Panc1 (cell line): ENCODE results near the gene CALM3. TPM values are rescaled to one million over a fixed set of nuclear protein-coding genes. Genes with fewer than 3 reads are reported as not detected.

Experiments used
- ATAC-seq: fragments of 200-7000 bp; cut with Tn5 transposase; 2 replicates; pipeline ENCODE4 v1.9.1; 2020; ENCODE audit warnings: mild to moderate bottlenecking, moderate library complexity
- BruUV-seq: library from RNA; stranded (reverse); fragments of 400-500 nt; replicated peaks from 2 replicates; lab custom pipeline; 2021; lab: Mats Ljungman, UMichigan
- CTCF ChIA-PET: fragments of 300-600 bp; sonication (Branson Sonifier 250); formaldehyde crosslinking; loops from one replicate; lab custom pipeline; 2022; ENCODE audit warnings: antibody characterized with exemption; lab: Charles Lee
- POLR2A ChIA-PET: fragments of 300-600 bp; sonication (Branson Sonifier 250); formaldehyde crosslinking; loops from one replicate; lab custom pipeline; 2022; ENCODE audit warnings: antibody characterized with exemption; lab: Charles Lee
- DNase-seq: peaks from one replicate; pipeline ENCODE4 v3.0.0-alpha.2; 2010; ENCODE audit warnings: low read depth, low spot score
- H3K27ac ChIP-seq: 2 replicates; pipeline ENCODE4 v1.5.1; 2011; ENCODE audit warnings: mild to moderate bottlenecking, low read length, inconsistent platforms
- H3K27me3 ChIP-seq: fragments of 200-500 bp; sonication (Bioruptor generic); 2 replicates; pipeline ENCODE4 v1.6.0; 2014; ENCODE audit warnings: low read length, inconsistent platforms; ENCODE audit not compliant: control insufficient read depth, insufficient read depth
- H3K36me3 ChIP-seq: fragments of 200-500 bp; sonication (Bioruptor generic); 2 replicates; pipeline ENCODE4 v1.5.1; 2014; ENCODE audit warnings: inconsistent platforms, mild to moderate bottlenecking, low read length, moderate library complexity; ENCODE audit not compliant: control insufficient read depth, insufficient read depth
- H3K4me1 ChIP-seq: 2 replicates; pipeline ENCODE4 v1.5.1; 2011; ENCODE audit warnings: inconsistent platforms, mild to moderate bottlenecking, low read length, moderate library complexity; ENCODE audit not compliant: control insufficient read depth, insufficient read depth
- H3K4me3 ChIP-seq, 2 experiments: 2 replicates each; pipeline ENCODE4 v1.5.1; 2011 to 2012; ENCODE audit warnings: low read depth in 2 of 2, low read length in 2 of 2, mild to moderate bottlenecking in 2 of 2, inconsistent platforms in 1 of 2, moderate library complexity in 1 of 2
- H3K9me3 ChIP-seq: fragments of 200-500 bp; sonication (Bioruptor generic); 2 replicates; pipeline ENCODE4 v1.5.1; 2014; ENCODE audit warnings: low read depth, mild to moderate bottlenecking, inconsistent platforms, low read length, moderate library complexity; ENCODE audit not compliant: control insufficient read depth, insufficient read depth
- CTCF ChIP-seq: fragments of 450-650 bp; IDR thresholded peaks from 2 replicates; pipeline ENCODE4 v1.5.1; 2017; ENCODE audit warnings: mild to moderate bottlenecking
- POLR2AphosphoS5 ChIP-seq: IDR thresholded peaks from 2 replicates; pipeline ENCODE4 v1.6.1; 2012; ENCODE audit warnings: mild to moderate bottlenecking, low read depth, low read length, moderate library complexity
- REST ChIP-seq, 2 experiments: IDR thresholded peaks; 2 replicates each; pipeline ENCODE4 v1.6.1; 2011 to 2012; ENCODE audit warnings: low read depth in 2 of 2, control low read depth in 1 of 2, low read length in 1 of 2, mild to moderate bottlenecking in 1 of 2, moderate library complexity in 1 of 2; ENCODE audit not compliant: insufficient read depth in 1 of 2
- SIN3A ChIP-seq: IDR thresholded peaks from 2 replicates; pipeline ENCODE4 v1.6.1; 2012; ENCODE audit warnings: low read depth, mild to moderate bottlenecking, low read length, moderate library complexity, borderline replicate concordance; ENCODE audit not compliant: insufficient read depth
- TCF7L2 ChIP-seq: IDR thresholded peaks from 2 replicates; pipeline ENCODE4 v1.6.1; 2011; ENCODE audit warnings: mild to moderate bottlenecking, low read depth, low read length, inconsistent platforms
- in situ Hi-C: cut with HindIII; loops from 2 replicates; pipeline ENCODE4 v1.10.0; 2016; ENCODE audit warnings: low sequenced_read_pairs, low pct_unique_long_range_greater_than_20kb
- intact Hi-C: fragments of 100-400 bp; cut with micrococcal nuclease; formaldehyde crosslinking; loops from one replicate; pipeline ENCODE4 v1.10.0; 2022; ENCODE audit not compliant: unreplicated experiment
- total RNA-seq: library from RNA; stranded (reverse); gene quantifications from one replicate; pipeline ENCODE4 v1.2.1, GENCODE V29; 2021; ENCODE audit not compliant: unreplicated experiment

The CALM3 gene
- total RNA-seq, 1 experiment from 2014 or later = 212 TPM

- no TSS peak for BruUV-seq
- intact Hi-C loops = no loop called here
- ChIA-PET CTCF (no interaction called here), POLR2A (interaction anchor here (0.6 kb wide), 1 partner anchor 1365 kb away, joined by 6 read pairs; no protein-coding TSS in a partner anchor)
- TF ChIP-seq POLR2AphosphoS5 = no peak
- no peak for TF ChIP-seq REST (IDR thresholded peaks at IDR 0.05; ENCODE audit: insufficient read depth in 1 of 2, low read depth in 2 of 2, low read length in 1 of 2)
- no peak for TF ChIP-seq CTCF
- no peak for TF ChIP-seq TCF7L2
- no peak for TF ChIP-seq SIN3A
- Histone ChIP-seq H3K27me3 (no peaks in the 10 kb centered on the region), H3K27ac (no peak overlapping the region), H3K9me3 (no peaks in the 10 kb centered on the region), H3K4me3 (no peak overlapping the region), H3K36me3 (no peaks in the 10 kb centered on the region), H3K4me1 (no peaks in the 10 kb centered on the region)
- DNase-seq (no peak), ATAC-seq (no peak)
- in situ Hi-C loops = no loop called here
Observed at GRCh38 chr19:46646402-46646801, 45.3 kb downstream of the CALM3 start.

GRCh38 chr19:46648060-46648960, 47.2 kb downstream of the CALM3 start:
- no peak for TF ChIP-seq CTCF
- TF ChIP-seq POLR2AphosphoS5 = no peak
- TF ChIP-seq TCF7L2 = no peak
- TF ChIP-seq REST (IDR thresholded peaks at IDR 0.05; ENCODE audit: insufficient read depth in 1 of 2, low read depth in 2 of 2, low read length in 1 of 2) = no peak
- TF ChIP-seq SIN3A = no peak
- no peak overlapping the region for H3K4me3 ChIP-seq
- no peaks in the 10 kb centered on the region for H3K27me3 ChIP-seq
- ChIA-PET POLR2A (interaction anchor here (0.6 kb wide), 2 partner anchors 68 to 86 kb away, joined by 5 to 12 read pairs; partner anchors contain the start of gene PRKD2), CTCF (no interaction called here)
- no peak for DNase-seq
- ATAC-seq = no peak
- intact Hi-C loops = no loop called here
- no peaks in the 10 kb centered on the region for H3K9me3 ChIP-seq
- no peaks in the 10 kb centered on the region for H3K36me3 ChIP-seq
- BruUV-seq = no TSS peak
- in situ Hi-C loops = no loop called here
- H3K4me1 ChIP-seq = no peaks in the 10 kb centered on the region
- no peak overlapping the region for H3K27ac ChIP-seq
